C4-2B (cell line): ENCODE data around the gene ANKRD63.

Experiments
- CTCF ChIP-seq: fragments of 450-650 bp; conservative IDR thresholded peaks from 2 replicates; pipeline ENCODE4 v1.5.1; 2017; ENCODE audit warnings: mild to moderate bottlenecking
- ZFX ChIP-seq: fragments of 450-650 bp; IDR thresholded peaks from 2 replicates; pipeline ENCODE4 v1.6.1; 2017

DNA sequence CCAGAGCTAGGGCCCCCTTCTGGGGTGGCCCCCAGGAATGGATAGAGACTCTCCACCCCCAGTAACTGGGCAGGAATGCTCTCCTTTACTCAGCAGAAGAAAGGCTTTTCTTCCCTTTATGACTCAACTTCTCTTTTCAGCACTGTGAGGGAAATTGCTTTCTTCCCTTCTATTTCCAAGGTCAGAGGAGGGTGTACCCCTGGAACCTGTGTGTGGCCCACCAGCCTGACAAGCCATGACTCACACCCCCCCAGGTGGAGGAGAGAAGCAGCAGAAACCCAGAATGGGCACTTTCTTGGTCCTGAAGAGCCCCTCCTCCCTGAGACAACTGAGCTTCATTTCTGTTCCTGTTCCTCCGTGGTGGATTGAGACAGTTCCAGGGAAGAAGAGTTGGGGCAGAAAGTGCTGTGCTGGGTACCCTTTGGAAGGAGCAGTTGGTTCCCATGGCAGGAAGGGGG, 2.7 kb upstream of the ANKRD63 start:
- TF ChIP-seq CTCF (no peak), ZFX (no peak)
